Hepatocyte (in vitro differentiated cells): ENCODE data around the gene ADGRG4.

Source experiments
- EZH2 ChIP-seq: fragments of 200-600 bp; sonication (generic); IDR thresholded peaks from 2 replicates; pipeline ENCODE4 v1.6.1; 2016; ENCODE audit warnings: antibody characterized with exemption, mild to moderate bottlenecking, borderline replicate concordance
- EZH2phosphoT487 ChIP-seq: fragments of 200-600 bp; sonication (generic); IDR thresholded peaks from one replicate; pipeline ENCODE4 v1.6.1; 2018; ENCODE audit warnings: antibody characterized with exemption, mild to moderate bottlenecking, low read depth, moderate library complexity; ENCODE audit not compliant: unreplicated experiment, severe bottlenecking
- TF ChIP-seq, protein P1 (sequence below): fragments of 200-600 bp; sonication (generic); IDR thresholded peaks from 2 replicates; pipeline ENCODE4 v1.5.1; 2016; ENCODE audit warnings: antibody characterized with exemption, mild to moderate bottlenecking; ENCODE audit not compliant: poor library complexity

DNA sequence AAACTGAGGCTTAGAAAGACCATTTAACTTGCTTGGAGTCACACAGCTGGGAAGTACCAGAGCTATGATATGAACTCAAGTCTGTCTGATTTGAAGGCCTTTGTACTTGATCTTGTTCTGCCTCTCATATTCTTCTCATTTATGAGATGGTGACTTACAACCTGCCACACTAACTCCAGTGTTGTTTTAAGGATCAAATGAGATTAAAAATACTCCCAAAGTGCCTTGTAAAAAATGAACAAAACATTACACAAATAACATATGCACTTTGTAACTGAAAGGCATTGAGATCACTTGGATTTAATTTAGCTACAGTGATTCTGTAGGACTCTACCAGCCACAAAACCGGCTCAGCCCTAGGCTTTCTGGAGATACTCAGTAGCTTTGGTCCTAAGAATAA is 33.9 kb upstream of the ADGRG4 start:
- no peak for TF ChIP-seq EZH2
- TF ChIP-seq, protein P1, sequence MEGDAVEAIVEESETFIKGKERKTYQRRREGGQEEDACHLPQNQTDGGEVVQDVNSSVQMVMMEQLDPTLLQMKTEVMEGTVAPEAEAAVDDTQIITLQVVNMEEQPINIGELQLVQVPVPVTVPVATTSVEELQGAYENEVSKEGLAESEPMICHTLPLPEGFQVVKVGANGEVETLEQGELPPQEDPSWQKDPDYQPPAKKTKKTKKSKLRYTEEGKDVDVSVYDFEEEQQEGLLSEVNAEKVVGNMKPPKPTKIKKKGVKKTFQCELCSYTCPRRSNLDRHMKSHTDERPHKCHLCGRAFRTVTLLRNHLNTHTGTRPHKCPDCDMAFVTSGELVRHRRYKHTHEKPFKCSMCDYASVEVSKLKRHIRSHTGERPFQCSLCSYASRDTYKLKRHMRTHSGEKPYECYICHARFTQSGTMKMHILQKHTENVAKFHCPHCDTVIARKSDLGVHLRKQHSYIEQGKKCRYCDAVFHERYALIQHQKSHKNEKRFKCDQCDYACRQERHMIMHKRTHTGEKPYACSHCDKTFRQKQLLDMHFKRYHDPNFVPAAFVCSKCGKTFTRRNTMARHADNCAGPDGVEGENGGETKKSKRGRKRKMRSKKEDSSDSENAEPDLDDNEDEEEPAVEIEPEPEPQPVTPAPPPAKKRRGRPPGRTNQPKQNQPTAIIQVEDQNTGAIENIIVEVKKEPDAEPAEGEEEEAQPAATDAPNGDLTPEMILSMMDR = no peak
- TF ChIP-seq EZH2phosphoT487 = no peak
